H4 (cell line): ENCODE results near the gene ZBTB22. TPM values are rescaled to one million over a fixed set of nuclear protein-coding genes. Genes with fewer than 3 reads are reported as not detected.

Experiments used
- DNase-seq: peaks from one replicate; pipeline ENCODE4 v3.0.0-alpha.2; 2015; ENCODE audit warnings: low spot score
- total RNA-seq: library from RNA; depleted of rRNA; stranded (reverse); fragments of >200 nt; shearing (Covaris generic); gene quantifications from 2 replicates; pipeline ENCODE4 v1.2.3, GENCODE V29; 2014

Gene ZBTB22
- total RNA-seq, 1 experiment from 2014 or later: 7.9 TPM

DNA sequence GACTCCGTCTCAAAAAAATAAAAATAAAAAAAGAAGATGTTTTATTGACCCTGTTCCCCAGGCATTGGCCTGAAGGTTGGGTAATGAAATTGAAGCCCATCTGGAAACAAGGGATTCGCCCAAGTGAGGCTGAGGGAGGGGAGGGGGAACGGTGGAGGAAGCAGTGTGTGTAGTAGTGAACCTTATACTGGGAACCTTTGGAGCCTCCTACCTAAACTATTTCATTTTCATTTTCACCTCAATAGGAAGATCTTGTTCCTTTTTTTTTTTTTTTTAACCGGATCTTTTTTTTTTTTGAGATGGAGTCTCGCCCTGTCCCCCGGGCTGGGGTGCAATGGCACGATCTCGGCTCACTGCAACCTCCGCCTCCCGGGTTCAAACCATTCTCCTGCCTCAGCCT lies 13.2 kb upstream of the ZBTB22 start:
- DNase-seq: no peak

DNA sequence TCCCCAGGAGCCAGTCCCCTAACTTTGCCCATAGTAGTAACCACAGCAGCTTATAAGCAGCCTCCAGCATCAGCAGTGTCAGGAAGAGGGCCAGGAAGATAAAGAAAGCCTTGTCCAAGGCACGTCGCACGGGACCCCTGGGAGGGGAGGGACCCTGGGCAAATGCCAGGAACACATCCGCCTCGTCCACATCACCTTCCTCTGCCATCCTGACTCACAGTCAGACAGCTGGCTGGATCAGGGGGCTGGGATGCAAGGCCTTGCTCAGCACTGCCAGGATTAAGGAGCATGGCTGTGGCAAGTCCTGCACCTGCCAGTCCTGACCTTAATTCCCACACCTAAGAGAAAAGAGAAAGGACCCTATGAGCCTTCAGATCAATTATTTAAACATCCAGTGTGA lies 11.5 kb upstream of the ZBTB22 start:
- no peak for DNase-seq

DNA sequence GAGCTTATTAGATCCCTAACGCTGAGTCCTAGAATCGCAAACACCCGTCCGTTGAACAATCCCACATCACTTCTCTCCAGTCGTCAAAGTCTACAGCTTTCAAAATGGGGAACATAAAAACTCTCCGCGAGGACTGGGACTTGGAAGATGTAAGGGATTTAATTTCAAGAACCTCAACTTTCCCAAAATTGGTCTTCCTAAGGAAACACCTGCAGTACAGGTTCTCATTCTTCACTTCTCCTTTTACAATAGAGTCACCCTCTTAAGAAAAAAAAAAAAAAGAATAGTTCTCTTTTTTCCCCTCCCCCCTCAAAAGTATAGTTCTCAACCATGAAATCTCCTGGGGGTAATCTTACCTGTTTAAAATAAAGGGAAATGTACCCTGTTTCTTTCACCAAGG lies 6.6 kb upstream of the ZBTB22 start:
- no peak for DNase-seq

- no peak for DNase-seq
Measured at GRCh38 chr6:33323623-33323948, 6.0 kb upstream of the ZBTB22 start.

GRCh38 chr6:33321227-33321626 lies 3.7 kb upstream of the ZBTB22 start:
- no peak for DNase-seq

DNA sequence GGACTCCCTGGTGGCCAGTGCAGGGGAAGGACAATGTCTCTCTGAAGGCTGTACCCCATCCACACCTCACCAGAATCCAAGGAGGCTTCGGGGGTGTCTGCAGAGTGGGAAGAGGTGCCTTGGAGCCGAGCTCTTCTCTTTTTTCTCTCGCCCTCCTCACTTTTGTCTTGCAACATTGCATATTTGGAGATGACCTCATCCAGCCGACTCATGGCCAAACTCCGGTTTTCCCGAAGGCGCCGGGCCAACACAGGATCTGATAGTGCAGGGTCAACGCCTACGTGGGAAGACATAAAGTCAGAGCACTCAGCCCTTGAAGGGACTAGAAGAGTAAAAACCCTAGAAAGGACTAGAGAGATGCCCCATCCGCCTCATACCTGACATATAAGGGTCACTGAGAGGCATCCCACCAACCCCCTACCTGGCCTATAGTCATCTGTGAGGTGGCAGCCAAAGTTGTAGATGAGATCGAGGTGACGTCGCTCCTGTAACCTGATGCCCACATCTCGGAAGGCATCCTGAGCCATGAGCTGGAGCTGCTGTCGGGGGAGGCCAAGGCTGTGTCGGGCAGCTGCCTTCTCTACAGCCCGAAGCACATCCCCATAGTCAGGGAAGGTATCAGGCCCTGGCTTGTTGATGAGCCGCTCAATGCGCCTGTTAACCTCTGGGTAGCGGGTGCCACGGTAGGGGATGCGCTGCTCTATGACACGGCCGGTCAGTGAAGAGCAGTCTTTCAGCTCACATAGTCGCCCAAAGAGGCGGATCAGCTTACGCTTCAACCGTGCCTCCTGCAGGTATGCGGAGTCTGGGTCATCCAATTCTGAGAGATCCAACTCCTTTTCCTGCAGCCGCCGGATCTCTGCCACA lies 3.0 kb upstream of the ZBTB22 start:
- peak; percentile 50 for DNase-seq

DNA sequence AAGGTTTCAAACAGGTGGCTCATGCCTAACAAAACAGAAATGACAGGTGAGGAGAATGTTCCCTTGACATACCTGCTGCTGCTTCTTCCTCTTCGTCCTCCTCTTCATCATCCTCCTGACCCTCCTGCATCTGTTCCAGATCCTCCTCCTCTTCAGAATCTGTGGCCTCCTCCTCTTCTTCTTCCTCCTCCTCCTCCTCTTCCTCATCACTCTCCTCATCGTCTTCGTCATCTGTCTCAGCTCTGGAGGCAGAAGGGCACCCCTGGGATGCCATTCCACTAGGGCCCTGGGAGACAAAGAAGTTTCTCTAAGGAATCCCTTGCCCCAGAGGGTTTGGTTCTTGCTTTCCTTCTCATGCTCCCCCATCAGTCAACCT lies 2.4 kb upstream of the ZBTB22 start:
- no peak for DNase-seq

DNA sequence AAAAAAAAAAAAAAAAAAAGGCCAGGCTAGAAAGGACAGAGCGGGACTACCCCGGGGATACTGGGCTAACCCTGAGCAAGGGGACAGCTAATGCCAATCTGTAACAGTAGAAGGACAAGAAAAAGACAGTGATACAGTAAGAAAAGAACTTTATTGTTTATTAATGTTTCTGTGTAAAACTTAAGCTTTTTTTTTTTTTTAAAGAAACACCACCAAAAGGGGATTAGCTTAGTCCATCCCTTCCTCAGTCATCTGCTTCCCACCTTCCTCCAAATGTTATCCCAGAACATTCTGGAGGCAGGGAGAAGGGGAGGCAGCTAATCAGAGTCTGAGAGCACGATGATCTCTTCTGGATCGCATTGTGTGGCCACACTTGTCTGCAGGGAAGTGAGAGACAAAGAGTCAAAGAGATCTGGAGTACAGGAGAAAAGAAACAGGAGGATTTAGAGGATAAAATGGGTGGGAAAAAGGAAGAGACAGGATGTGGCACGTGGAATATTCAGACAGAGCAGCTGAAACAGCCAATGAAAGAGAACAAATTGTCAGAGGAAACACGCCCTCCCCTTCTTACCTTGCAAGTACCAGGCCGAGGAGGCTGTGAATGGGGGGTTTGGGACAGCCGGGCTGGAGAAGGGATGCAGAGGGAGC lies 1.0 kb upstream of the ZBTB22 start:
- DNase-seq: no peak

GRCh38 chr6:33317419-33317668 lies 200 bp downstream of the ZBTB22 start:
- no peak for DNase-seq

- DNase-seq: no peak
Measured at GRCh38 chr6:33316603-33317418, 733 bp downstream of the ZBTB22 start.

- DNase-seq: no peak
Measured at GRCh38 chr6:33315793-33316602, 1.5 kb downstream of the ZBTB22 start.

GRCh38 chr6:33314943-33315792 lies 2.4 kb downstream of the ZBTB22 start:
- DNase-seq: peak; percentile 4

DNA sequence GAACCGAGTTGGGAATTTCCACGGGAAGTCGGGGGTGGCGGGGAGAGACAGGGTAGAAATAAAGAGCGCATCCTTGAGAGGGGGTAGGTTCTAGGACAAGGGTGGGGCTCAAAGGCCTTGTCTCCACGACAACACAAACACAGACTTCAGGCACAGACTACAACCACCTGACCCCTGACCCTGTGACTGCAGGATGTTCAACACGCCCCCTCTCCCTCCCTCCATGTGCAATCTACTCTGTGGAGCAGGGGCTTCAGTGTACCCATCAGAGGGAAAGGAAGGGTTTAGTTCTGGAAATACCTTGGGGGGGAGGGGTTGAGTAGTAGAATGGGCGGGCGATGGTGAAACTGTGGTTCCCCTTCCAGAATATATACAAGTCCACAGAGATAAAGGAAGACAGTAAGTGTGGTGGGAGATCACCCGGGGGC lies 3.0 kb downstream of the ZBTB22 start:
- DNase-seq: peak; percentile 39

DNA sequence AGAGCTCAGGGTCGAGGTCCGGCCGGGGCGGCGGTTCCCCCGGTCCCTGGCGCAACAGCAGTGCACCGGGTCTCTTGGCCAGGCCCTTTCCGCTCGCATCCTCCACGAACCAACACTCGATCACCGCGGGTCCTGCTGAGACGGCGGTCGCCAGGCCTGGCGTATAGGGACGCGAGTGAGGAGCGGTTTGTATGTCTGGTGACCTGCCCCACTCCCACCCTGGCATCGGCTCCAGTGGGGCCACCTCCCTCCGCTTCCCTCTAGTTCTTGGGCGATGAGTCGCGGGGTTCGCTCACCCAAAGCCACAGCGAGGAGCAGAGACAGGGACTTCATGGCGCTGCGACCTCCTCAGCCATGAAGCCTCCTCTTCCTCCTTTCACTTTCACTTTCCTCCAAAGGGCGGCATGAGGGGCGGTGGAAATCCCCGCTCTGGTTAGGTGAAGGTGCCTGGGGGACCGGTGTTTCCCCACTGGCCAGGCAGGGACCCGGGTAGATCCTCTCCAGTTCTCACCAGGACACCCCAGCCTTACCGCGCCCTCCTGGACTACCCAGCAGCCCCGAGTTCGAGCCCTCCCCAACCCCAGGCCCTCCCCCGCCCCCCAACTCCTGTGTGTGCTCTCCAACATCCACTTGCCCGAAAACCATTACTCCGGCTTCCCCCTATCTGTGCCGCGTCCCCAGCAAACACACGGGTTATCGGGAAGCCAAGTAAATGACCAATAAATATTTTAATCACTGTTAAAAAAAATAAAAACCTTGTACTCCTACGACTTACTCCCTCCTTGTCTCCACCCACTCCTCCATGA lies 3.6 kb downstream of the ZBTB22 start, which contains the start of gene TAPBP:
Gene TAPBP, minus strand, starts transcription at position 370 of the 806 bp plus-strand sequence. Its CDS starts 37 bp downstream, at position 333.
- peak; percentile 59 for DNase-seq

- DNase-seq: peak; percentile 14
Measured at GRCh38 chr6:33313105-33313708, 4.3 kb downstream of the ZBTB22 start.

DNA sequence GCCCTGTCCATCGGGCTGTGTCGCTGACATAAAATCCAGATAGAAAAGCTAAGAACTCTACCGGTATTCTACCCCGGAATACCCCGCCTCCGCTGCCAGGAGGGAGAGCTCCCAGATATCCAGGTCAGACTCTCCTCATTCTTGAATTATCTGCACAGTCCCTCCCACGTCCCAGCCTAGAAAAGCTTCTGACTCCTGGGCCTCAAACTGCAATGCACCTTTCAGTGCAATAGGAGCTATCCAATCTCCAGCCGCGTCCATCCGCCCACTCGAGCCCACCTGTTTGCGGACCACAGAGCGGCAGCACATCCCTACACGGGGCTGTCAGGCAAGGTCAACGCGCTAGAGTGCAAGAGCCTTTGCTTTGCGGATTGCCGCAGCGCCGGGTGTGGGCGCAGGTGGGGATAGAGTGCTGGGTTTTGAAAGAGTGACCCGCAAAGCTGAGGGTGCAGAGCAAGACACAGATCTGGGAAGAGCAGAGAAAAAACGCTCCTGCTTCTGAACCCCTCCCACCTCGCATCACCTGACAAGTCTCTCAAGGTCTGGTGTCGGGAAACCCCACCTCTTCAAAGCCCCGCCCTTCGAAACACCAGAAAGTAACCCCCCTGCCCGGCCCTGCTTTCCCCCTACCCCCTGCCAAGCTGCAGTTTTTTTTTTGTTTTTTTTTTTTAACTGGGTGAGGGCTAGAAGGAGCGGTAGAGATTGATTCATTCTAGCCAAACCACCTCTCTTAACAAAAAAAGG lies 5.0 kb downstream of the ZBTB22 start:
- peak; percentile 83 for DNase-seq

DNA sequence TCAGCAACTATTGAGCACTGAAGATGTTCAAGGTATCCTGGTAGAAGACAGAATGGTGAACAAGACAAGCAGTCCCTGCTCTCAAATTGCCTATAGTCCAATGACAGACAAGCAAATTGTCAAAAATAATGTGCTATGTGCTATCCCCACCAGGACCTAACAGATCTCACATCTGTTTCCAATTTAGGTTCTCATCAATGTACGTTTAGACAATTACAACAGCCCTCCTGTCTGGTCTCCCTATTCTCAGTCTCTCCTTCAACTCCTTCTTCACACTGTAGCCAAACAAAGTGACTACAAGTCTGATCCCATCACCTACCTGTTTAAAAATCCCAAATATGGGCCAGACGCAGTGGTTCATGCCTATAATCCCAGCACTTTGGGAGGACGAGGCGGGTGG lies 11.2 kb downstream of the ZBTB22 start:
- DNase-seq: no peak

DNA sequence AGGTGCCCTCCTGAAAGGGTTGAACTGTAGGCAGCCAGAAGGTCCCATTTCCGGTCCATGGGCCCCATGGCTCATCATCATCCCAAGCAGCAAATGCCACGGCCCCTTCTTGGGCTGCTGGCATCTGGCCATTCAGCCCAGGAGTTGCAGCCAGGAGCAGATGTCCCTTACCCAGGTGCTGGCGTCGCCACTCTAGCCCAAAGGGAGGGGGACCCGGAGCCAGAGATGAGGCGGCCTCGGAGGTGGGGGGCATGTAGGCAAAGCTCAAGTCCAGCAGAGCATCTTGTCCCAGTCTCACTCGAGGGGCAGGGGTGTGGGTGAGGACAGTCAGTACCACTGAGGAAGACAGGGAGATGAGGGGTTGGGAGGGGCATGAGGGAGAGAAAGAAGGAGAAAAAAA lies 12.5 kb downstream of the ZBTB22 start:
- DNase-seq: no peak

- DNase-seq: no peak
Measured at GRCh38 chr6:33304216-33304615, 13.3 kb downstream of the ZBTB22 start.
